Fibroblast of pulmonary artery (primary cell): ENCODE results near the gene SLC38A1.

Experiments
- DNase-seq: peaks from one replicate; pipeline ENCODE4 v3.0.0-alpha.2; 2010; ENCODE audit warnings: low read depth
- H3K4me3 ChIP-seq: replicated peaks from 2 replicates; pipeline ENCODE4 v1.5.1; 2011; ENCODE audit warnings: low read depth, mild to moderate bottlenecking, control low read depth, low read length, moderate library complexity
- TF ChIP-seq, protein P1 (sequence below): IDR thresholded peaks from 2 replicates; pipeline ENCODE4 v1.5.1; 2011; ENCODE audit warnings: mild to moderate bottlenecking, control low read depth, low read length, inconsistent platforms; ENCODE audit errors: missing control alignments

Gene SLC38A1

DNA sequence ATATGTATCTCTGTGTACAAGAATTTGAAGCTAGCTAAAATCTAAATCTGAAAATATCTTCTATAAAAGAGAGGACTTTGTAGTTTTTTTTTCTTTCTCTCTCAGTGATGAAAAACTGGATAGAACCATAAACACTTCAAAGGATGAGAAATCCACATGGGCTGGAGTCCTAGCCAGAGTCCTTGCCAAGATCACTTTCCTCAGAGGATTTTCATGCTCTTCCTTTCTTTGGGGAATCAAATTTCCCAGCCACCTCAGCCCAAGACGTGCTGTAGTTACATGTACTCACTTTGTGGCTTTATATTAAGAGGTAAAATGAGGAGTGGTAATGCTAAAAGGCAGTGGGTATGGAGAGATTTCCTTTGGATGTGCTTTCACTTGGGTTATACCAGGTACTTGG, 110.3 kb downstream of the SLC38A1 start:
- DNase-seq, result no peak
- TF ChIP-seq, protein P1, sequence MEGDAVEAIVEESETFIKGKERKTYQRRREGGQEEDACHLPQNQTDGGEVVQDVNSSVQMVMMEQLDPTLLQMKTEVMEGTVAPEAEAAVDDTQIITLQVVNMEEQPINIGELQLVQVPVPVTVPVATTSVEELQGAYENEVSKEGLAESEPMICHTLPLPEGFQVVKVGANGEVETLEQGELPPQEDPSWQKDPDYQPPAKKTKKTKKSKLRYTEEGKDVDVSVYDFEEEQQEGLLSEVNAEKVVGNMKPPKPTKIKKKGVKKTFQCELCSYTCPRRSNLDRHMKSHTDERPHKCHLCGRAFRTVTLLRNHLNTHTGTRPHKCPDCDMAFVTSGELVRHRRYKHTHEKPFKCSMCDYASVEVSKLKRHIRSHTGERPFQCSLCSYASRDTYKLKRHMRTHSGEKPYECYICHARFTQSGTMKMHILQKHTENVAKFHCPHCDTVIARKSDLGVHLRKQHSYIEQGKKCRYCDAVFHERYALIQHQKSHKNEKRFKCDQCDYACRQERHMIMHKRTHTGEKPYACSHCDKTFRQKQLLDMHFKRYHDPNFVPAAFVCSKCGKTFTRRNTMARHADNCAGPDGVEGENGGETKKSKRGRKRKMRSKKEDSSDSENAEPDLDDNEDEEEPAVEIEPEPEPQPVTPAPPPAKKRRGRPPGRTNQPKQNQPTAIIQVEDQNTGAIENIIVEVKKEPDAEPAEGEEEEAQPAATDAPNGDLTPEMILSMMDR, result no peak

DNA sequence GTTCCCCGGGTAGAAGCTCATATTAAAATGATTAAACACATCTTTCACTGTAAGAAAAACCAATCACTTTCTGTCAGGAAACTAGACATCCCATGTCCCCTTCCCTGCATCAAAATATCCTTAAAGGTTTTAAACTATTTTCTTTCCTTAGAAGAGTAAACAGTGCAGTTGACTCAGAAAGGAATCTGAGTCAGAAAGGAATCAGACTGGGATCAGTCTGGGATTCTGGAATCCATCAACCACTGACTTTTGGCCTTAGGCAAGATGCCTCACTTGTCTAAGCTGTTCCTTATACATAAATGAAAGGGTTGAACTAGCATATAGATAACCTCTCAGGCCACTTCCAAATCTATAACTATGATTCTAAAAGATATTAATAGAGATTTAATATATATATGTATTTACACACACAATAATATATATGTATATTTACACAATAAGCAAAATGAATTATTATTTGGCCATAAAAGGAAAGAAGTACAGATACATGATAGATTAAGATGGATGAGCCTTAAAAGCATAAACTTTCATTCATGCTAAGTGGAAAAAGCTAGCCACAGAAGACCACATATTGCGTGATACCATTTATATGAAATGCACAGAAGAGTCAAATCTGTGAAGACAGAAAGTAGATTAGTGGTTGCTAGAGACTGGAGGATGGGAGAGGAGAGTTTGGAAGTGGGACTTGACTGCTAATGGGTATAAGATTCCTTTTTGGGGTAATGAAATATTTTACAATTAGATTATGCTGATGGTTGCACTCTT, 114.4 kb downstream of the SLC38A1 start:
- TF ChIP-seq, protein P1, result no peak
- peak; percentile 50 for DNase-seq
- no peak overlapping the region for H3K4me3 ChIP-seq

More for the DNA sequence above, 110.3 kb downstream of the SLC38A1 start:
- H3K4me3 ChIP-seq, result no peak overlapping the region

DNA sequence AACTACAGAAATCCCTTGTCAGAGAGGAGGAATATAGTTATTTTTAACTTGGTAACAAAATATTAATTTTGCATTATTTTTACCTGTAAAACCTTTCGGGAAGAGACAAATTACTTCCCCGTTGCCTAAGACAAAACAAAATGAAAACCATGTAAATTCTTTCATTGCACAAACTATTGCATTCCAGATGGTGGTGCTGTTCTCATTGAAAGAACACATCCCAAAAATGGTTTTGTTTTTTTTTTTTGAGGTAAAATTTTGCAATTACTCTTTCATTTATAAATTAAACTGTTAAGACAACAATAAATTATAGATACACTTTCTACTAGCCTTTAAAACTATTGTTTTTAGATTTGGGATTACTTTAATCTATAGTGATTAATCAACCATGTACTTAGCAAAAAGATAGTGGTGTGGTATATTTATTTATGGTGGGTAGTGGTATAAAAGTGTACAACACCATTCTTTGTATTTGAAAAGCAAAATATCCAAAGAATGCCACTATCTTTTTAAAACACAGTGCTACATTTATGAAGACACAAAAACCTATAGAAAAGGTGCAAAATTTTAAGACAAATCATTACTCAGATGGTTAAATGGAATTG, 115.5 kb downstream of the SLC38A1 start:
- DNase-seq, result peak; percentile 59
- no peak overlapping the region for H3K4me3 ChIP-seq
- TF ChIP-seq, protein P1, result peak; percentile 73

DNA sequence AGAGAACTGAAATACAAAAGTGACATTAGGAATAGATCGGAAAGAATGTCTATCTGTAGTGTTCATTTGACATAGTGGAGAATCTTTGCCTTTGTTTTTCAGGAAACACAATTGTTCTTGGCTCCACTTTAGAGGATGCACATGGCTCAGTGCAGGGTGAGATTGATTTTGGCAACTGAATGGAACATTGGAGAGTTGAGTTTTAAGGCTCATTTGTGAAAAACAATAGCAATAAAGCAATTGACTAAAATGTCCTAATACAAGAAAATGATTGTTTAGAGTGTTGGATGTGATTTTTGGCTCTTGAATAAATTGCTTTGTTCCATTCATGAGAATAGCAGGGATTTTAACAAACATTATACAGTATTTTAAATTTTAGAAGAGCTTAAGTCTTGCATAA, 116.4 kb downstream of the SLC38A1 start:
- DNase-seq, result peak; percentile 4
- no peak overlapping the region for H3K4me3 ChIP-seq
- TF ChIP-seq, protein P1, result no peak

DNA sequence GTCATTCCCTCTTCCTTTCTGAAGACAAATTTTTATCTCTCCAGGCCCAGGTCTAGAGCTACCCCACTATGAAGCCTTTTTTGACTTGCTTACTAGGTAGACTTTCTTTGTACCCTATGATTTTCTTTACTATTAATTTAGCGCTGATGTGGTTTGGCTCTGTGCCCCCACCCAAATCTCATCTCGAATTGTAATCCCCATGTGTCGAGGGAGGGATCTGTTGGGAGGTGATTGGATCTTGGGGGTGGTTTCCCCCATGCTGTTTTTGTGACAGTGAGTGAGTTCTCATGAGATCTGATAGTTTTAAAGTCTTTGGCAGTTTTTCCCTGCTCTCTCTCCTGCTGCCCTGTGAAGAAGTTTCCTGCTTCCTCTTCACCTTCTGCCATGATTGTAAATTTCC, 118.1 kb downstream of the SLC38A1 start:
- TF ChIP-seq, protein P1, result no peak
- DNase-seq, result no peak
- H3K4me3 ChIP-seq, result no peak overlapping the region

DNA sequence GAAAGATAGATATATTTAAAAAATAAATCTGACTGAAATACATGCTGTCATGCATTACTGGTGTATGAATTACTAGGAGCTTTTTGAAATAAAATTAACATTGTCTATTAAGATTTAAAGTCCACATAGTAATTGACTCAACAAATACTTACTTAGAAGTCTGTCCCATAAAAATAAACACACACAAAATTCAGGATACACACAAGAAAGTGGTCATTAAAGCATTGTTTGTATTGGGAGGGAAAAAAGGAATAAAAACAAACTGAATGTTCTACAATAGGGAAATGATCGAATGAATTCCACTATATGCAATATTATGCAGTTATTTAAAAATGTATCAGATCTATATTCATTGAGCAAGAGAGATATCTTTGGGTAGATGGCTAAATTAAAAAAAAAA, 118.9 kb downstream of the SLC38A1 start:
- H3K4me3 ChIP-seq, result no peak overlapping the region
- TF ChIP-seq, protein P1, result no peak
- DNase-seq, result no peak
